GM21825 (cell line): Measurements from ENCODE around the gene OASL.
"Not testable (repeated sequence)": the region's sequence is repeated elsewhere in the genome, so short reads cannot be mapped to it uniquely, and the experiment has no call there.

Experiments used
- ATAC-seq: cut with Tn5 transposase; IDR thresholded peaks from one replicate; pipeline ENCODE4 v1.9.1; 2021; ENCODE audit warnings: mild to moderate bottlenecking, moderate library complexity; ENCODE audit not compliant: unreplicated experiment

The OASL gene

DNA sequence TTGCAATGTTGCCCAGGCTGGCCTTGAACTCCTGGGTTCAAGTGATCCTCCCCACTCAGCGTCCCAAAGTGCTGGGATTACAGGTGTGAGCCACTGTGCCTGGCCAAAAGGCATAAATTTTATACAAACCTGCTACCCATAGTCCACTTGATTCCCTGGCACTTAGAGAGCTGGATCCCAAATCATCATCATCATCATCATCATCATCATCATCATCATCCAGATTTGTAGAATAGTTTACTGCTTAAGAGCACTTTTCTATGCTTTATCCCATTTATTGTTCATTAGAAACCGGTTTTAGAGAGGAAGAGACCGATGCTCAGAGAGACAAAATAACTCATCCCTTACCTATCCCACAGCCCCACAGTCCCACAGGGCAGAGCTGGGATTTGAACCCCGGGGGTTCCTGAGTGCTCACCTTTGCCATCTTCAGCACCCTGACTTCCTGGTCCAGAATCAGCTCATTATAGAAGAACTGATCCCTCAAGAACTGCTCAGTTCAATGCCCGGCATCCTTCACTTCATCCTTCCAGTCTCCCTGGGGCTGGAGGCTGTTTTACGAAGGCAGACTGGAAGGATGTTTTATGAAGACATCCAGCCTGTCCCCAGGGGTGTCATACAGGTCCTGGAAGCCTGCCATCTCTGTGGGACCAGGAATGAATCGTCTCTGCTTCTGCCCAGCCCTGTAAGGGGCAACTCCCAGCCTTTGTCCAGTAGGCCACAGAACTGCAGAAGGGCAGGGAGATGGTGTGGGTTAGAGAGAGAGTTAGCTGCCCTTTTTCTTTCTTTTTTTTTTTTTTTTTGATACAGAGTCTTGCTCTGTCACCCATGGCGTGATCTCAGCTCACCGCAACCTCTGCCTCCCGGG is 20.2 kb upstream of the OASL start:
- ATAC-seq, result peak; percentile 9

DNA sequence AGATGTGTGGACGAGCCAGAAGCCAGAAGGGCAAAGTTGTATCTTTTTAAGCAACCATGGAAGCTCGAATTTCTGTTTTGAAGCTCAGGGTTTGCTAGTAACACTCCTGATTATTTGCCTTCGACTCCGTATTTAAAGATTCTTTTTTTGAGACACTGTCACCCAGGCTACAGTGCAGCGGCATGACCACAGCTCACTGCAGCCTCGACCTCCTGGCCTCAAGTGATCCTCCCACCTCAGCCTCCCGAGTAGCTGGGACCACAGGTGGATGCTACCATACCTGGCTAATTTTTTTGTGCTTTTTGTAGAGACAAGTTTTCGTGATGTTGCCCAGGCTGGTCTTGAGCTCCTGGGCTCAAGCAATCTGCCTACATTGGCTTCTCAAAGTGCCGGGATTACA is 18.7 kb upstream of the OASL start:
- ATAC-seq, result no peak

DNA sequence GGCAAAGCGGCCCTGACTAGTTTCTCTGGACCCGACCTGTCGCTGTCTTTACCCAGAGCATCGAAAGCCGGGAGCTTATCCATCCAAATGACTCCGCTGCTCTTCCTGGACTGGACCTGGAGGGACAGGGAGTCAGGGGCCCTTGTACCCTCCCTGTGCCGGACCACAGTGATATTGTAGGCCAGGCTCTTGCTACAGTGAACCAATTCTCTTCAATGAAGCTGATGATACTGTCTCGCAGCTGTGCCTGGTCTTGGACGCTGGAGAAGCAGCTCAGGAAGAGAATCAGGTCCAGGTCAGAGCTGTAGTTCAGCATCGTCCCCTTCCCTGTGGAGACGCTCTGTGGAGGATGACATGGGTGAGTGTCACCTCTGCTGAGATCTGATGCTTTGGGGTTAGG is 14.7 kb upstream of the OASL start:
- no peak for ATAC-seq

DNA sequence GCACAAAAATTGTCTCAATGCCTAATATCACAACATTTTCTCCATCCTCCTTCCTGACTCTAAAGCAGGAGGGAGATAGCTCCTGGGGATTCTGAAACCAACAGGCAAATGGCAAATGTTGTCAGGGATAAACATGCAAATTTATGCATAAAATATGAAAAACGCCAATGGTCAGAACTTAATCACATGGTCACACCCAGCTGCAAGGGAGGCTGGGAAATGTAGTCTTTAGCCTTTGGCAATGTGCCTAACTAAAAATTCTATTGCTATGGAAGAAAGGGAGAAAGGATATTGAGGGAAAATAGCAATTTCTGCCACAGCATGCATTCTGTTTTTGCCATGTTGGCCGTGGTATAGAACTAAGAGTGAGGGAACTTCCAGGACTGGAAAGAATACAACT is 11.7 kb upstream of the OASL start:
- no peak for ATAC-seq

DNA sequence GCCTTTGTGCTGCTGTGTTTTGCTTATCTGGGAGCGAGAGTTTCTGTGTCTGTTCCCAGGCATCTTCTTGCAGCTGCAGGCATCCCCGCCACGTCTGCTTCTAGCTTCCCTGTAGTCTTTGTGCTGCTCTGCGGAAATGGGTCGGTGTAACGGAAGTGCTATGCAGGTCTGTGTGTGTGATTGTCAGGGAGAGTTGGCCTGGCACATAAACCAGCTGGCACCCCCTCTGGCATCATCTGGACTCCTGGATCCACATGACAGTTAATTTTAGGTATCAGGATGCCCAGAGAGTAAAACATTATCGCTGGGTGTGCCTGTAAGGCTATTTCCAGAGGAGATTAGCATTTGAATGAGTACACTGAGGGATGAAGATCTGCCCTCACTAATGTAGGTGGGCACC is 9.4 kb upstream of the OASL start:
- ATAC-seq, result no peak

DNA sequence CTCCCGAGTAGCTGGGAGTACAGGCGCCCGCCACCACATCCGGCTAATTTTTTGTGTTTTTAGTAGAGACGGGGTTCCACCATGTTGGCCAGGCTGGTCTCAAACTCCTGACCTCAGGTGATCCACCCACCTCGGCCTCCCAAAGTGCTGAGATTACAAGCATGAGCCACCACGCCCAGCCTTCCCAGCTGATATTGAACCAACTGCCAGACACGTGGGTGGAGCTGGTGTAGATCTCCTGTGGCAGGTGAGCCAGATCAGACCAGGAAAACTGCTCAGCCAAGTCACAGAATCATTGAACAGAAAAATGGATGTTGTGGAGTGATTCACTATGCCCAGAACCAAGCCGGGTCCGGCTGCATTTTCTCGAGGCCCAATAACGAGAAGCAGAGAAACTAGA is 8.4 kb upstream of the OASL start:
- ATAC-seq, result not testable (repeated sequence)

DNA sequence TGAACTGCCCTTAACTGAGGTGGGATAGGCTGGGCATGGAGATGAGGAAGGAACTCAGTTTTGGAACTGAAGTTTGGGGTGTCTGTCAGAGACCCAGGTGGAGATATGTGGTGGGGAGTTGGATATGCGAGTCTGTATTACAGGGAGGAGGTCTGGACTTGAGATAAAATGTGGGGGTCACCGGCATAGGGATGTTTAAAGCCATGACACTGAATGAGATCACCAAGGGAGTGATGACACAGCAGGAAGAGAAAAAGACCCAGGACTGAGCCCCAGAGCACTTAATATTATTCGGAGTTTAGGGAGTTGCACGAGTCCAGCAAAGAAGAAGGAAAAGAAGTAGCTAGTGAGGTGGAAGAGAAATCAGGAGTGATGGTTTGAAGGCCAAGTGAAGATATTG is 4.0 kb upstream of the OASL start:
- no peak for ATAC-seq

DNA sequence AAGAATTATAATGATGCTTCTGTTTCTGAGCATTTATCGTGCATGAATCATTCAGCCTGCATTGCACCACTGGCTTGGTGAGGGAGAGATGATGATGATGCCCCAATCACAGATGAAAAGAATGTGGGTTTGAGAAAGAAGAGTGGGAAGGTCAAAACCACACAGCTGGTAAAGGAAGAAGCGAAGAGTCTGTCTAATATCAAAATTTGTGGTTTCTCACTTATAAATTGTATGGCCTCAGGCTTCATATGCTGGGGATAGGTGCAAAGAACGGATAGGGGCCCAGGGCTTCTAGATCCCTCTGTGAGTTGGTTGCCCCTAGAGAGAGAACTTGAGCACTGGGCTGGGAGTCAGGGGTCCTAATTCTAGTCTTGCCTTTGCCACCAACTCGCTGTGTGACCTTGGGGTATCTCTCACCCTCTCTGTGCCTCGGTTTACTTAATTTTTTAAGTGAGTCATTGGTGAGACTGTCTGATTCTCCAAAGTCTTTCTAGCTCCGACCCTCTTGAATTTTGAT is 2.2 kb downstream of the OASL start:
- ATAC-seq, result no peak

DNA sequence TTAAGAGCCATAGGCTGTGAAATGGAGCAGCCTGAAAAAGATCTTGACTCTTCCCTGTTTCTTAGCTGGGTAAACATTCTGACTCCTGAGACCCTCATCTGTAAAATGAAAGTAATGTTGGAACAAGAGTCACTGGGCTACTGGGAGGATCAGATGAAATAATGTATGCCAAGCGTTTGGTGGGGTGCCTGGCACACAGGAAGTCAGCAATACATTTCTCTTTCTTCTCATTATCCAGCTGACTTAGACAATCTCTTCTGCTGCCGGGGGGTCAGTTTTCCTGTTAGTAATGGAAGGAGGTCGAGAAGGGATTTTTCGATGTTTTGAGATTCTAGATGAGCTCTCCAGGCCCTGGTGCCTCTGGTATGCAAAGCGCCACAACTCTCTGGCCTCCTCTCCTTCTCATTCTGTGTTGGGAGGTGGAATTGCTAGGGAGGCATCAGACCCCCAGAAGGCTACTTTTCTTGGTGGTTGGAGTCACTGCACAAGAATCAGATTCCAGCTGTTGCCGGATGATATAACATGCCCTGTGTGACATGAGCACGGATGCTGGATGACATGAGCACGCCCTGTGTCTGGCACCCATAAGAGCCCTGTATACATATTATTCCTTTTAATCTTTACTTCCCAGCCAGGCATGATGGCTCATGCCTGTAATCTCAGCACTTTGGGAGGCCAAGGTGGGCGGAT is 4.3 kb downstream of the OASL start:
- no peak for ATAC-seq

DNA sequence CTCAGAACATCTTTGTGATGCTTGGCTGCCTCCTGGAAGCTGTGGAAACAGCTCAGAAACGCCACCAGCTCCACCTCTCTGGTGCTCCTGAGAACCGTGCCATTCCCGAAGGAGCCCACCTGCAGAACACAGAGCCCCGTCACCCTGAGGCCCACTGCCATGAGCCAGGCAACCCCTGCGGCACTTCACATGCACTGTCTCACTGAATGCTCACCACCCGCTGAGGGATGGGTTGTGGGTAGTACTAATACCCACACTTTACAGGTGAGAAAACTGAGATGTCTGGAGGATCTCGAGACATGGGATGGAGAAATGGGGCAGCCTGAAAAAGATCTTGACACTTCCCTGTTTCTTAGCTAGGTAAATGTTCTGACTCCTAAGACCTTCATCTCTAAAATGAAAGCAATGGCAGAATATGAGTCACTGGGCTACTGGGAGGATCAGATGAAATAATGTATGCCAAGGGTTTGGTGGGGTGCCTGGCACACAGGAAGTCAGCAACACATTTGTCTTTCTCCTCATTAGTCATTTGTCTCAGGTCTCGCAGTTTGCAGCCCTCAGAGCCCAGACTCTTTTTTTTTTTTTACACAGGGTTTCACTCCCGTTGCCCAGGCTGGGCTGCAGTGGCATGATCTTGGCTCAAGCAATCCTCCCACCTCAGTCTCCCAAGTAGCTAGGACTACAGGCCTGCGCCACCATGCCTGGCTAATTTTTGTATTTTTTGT is 5.3 kb downstream of the OASL start:
- ATAC-seq, result no peak

DNA sequence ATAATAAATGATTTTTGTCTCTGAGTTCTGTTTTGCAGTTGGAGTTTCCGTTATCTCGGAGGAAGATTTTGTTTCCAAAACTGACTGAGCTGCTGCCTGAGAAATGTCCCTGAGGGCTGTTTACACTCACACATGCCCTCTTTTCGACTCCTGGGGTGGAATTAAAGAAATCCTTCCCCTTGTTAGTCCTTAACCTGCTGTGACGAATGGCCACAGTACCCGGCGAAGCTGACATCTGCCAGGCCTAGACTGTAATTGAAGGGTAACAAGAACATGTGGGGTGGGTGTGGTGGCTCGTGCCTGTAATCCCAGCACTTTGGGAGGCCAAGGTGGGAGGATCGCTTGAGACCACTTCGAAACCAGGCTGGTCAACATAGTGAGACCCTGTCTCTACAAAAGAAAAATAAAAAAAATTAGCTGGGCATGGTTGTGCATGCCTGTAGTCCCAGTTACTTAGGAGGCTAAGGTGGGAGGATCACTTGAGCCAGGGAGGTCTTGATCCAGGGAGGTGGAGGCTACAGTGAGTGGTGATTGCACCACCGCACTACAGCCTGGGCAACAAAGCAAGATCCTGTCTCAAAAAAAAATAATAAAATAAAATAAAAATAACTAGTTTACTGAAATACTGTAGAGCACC is 8.4 kb downstream of the OASL start:
- no peak for ATAC-seq

DNA sequence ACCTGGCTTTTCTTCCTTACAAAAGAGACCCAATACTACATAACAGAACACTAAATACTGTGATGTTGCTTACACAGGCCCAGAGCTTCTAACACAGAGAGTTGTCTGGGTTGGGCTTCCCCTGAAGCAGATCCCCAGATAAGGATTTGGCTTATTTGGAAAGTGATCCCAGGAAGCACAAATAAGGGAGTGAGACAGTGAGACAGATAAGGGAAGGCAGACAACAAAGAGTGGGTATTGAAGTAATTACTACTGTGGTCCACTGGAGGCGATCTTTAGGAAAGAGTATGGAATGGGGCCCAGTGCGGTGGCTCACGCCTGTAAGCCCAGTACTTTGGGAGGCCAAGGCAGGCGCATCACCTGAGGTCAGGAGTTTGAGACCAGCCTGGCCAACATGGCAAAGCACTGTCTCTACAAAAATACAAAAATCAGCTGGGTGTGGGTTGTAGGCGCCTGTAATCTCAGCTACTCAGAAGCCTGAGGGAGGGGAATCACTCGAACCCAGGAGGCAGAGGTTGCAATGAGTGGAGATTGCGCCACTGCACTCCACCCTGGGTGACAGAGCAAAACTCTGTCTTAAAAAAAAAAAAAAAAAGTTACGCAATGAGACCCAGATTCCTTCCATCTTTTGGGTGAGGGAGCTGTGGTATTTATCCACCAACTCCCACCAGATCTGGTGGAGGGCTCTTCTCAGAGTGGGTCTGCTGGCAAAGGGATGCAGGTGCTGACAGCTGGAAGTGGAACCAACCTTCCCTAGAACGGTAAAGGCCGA is 12.6 kb downstream of the OASL start:
- ATAC-seq, result no peak

DNA sequence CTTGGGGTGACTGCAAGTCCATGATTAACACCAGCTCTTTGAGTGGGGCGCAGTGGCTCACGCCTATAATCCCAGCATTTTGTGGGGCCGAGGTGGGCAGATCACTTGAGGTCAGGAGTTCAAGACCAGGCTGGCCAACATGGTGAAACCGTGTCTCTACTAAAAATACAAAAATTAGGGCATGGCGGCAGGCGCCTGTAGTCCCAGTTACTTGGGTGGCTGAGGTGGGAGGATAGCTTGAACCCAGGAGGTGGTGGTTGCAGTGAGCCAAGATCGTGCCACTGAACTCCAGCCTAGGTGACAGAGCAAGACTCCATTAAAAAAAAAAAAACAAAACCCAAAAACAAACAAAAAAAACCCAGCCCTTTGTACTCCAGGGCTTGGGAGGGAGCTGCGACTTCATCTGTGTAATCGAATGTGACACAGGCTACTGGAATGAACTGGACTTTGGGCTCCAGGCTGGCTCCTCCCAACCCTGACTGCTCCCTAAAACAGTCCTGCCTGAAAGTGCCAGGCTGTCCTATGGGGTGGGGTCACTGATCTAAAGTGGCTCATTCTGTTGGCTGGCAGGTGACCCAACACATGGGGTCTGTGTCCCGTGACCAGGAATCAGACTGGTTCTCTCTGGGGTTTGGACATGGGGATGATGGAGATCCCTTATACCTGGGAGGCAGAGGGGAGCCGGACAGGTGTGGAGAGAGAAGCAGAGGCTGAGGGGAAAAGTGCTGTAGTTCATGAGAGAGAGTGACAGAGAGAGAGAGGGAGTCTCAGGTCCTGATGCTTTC is 13.4 kb downstream of the OASL start:
- ATAC-seq, result no peak

DNA sequence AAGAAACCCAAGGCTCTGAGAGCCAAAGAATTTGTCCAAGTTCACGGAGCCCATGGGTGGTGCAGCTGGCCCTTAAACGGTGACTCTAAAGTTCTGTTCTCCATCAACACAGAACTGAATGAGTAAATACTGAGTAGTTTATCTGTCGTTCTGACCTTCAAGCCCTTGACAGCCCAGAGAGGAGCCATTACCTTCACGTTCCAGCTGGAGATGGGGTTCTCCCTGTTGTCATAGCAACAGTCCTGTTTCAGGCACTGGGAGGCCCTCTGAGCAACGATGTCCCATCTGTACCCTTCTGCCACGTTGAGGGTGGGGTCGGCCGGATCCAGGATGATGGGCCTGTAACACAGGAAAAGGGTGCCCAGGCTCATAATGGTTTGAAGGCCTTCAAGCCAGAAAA is 15.2 kb downstream of the OASL start:
- no peak for ATAC-seq

DNA sequence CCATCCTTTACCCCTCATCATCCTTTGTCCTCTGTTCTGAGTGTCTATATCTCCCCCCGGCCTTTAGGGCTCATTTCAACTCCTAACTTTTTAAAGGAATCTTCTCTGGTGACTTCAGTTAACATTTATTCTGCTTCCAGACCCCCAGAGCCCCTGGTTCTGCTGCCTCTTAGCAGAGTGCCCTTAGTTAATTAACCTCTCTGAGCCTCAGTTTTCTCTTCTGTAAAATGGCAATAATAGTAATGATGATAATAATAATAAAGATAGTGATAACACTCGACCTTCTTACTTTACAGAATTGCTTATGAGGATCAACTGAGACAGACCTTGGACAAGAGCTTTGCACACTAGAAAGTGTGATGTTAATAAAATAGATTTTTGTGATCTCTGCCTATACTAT is 16.3 kb downstream of the OASL start:
- ATAC-seq, result no peak

DNA sequence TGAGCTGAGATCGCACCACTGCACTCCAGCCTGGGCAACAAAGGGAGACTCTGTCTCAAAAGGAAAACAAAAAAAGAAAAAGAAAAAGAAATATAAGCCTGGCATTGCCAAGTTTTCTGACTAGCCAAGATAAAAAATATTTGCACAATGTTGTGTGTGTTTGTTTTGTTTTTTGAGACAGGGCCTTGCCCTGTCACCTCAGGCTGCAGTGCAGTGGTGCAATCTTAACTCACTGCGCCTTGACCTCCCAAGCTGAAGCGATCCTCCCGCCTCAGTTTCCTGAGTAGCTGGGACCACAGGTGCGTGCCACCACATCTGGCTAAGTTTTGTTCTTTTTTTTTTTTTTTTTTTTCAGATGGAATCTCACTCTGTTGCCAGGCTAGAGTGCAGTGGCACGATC is 17.3 kb downstream of the OASL start:
- ATAC-seq, result no peak

DNA sequence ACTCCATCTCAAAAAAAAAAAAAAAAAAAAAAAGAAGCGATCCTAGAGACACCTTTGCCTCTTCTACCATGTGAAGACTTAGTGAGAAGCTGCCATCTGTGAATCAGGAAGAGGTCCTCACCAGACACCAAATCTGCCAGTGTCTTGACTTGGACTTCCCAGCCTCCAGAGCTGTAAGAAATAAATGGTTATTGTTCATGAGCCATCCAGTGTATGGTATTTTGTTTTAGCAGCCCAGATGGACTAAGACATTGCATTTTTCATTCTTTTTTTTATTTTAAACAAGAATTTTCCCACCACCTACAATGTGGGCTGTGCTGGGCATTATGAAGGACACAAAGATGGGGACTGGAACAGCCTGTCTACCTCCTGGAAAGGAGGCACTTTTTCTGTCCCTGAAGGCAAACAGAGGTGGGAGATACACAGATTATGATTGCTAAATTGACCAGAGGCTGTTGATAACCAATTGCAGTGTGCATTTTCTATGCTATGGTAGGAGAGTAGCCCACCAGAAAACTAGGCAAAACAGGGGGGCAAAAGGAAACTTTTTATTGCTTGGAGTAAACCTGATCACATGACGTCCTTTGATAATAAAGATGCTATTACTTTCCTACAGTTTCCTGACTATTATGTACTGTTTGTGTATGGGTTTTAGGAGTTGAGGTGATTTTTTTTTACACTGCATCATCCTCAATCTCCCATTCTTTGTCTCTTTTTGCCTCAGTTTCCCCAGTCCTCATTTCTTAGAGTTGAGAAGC is 20.0 kb downstream of the OASL start:
- no peak for ATAC-seq

DNA sequence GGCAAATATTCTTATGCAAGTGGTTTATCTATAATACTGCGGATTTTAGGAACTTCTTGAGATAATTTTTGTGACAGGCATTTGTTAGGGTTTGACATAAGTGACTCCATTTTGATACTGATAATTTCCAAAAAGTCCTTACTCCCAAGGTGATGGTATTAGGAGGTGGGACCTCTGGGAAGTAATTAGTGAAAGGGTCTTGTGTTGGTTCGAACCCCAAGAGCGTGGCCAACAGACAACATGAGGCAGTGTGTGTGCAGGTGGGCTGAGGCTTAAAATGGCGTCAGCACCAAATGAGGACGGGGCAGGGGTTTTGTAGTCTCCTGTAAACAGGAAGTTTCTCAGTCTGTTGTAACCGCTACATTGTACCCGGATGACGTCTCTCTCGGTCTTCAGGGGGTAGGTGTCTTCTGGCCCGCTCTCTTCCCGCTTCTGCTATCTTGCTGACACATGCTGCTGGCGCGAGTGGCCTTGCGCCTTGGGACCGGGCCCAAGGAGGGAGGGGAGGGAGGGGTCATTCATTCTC is 21.0 kb downstream of the OASL start:
- ATAC-seq, result no peak
